ENCODE data around the gene YTHDF2. TPM values are rescaled to one million over a fixed set of nuclear protein-coding genes. Genes with fewer than 3 reads are reported as not detected.
"Not testable (repeated sequence)": the region's sequence is repeated elsewhere in the genome, so short reads cannot be mapped to it uniquely, and the experiment has no call there.

YTHDF2 gene
- polyA plus RNA-seq, 4 donors, result 39.1 to 59.0 (median 43.8) TPM

DNA sequence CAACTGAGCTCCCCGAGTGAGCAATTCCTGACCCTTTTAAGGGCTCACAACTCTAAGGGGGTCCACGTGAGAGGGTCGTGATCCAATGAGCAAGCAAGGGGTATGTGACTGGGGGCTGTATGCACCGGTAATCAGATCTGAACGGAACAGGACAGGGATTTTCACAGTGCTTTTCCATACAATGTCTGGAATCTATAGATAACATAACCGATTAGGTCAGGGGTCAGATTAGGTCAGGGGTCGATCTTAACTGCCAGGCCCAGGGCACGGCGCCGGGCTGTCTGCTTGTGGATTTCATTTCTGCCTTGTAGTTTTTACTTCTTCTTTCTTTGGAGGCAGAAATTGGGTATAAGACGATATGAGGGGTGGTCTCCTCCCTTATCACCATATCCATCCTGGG, 44.6 kb downstream of the YTHDF2 start:
- FAIRE-seq, result no peak
- DNase-seq, result no peak
- WGBS, 3 donors, result 67 to 78% (median 74%) methylated on average over 11 of the region's 11 CpGs
- Histone ChIP-seq H3K27ac (ENCODE audit: low read depth in 1 of 3, low read length in 2 of 3) (no peak overlapping the region), H3K27me3 (ENCODE audit: control insufficient read depth in 3 of 3, insufficient read depth in 3 of 3, low read length in 3 of 3) (no peaks in the 10 kb centered on the region), H3K9me3 (ENCODE audit: control insufficient read depth in 2 of 2, insufficient read depth in 1 of 2, low read depth in 1 of 2, low read length in 1 of 2) (no peaks in the 10 kb centered on the region), H3K36me3 (ENCODE audit: control insufficient read depth in 3 of 3, insufficient read depth in 2 of 3, low read depth in 1 of 3, low read length in 3 of 3) (no peaks in the 10 kb centered on the region), H3K4me3 (ENCODE audit: low read depth in 1 of 3, low read length in 3 of 3) (no peak overlapping the region), H3K4me1 (ENCODE audit: control insufficient read depth in 3 of 3, insufficient read depth in 2 of 3, low read depth in 1 of 3, low read length in 2 of 3) (no peaks in the 10 kb centered on the region)

DNA sequence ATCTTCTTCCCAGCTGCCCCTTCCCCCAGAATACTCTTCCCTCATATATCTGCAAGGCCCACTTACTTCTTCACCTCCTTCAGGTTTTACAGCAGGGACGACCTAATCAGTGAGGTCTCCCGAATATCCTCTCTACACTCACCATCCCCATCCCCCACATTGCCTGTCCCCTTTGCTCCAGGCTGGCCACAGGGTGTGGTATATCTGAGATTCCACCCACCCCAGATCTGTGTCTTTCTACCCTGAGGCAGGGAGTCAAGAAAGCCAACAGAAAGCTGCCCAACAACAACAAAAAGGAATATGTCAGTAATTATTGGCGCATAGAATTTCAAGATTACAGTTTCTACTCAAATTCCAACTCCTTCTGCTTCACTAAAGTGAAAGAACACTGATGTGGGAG, 45.3 kb downstream of the YTHDF2 start:
- 64 to 77% (median 75%) methylated on average over 3 of the region's 3 CpGs for WGBS, 3 donors
- DNase-seq (no peak), FAIRE-seq (no peak)

DNA sequence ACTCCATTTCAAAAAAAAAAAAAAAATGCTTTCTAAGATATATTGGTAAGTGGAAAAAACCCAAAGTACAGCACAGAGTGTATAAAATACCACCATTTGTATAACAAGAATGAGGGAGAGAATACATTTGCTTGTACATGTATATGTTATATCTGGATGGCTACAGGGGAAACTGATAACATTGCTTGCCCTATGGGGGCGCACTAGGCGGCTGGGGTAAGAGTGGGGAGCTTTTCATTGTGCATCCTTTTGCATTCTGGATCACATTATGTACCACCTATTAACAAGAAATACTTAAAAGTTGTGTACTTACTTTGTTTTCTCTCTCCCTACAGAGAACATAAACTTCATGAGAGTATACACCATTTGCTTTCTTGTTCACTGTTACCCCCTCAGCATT, 46.6 kb downstream of the YTHDF2 start:
- DNase-seq, result no peak
- Histone ChIP-seq H3K36me3 (ENCODE audit: control insufficient read depth in 3 of 3, insufficient read depth in 2 of 3, low read depth in 1 of 3, low read length in 3 of 3) (no peaks in the 10 kb centered on the region), H3K27me3 (ENCODE audit: control insufficient read depth in 3 of 3, insufficient read depth in 3 of 3, low read length in 3 of 3) (no peaks in the 10 kb centered on the region), H3K27ac (ENCODE audit: low read depth in 1 of 3, low read length in 2 of 3) (no peak overlapping the region), H3K9me3 (ENCODE audit: control insufficient read depth in 2 of 2, insufficient read depth in 1 of 2, low read depth in 1 of 2, low read length in 1 of 2) (no peaks in the 10 kb centered on the region), H3K4me3 (ENCODE audit: low read depth in 1 of 3, low read length in 3 of 3) (no peak overlapping the region), H3K4me1 (ENCODE audit: control insufficient read depth in 3 of 3, insufficient read depth in 2 of 3, low read depth in 1 of 3, low read length in 2 of 3) (no peaks in the 10 kb centered on the region)
- 64 to 85% (median 83%) methylated on average over 2 of the region's 2 CpGs for WGBS, 3 donors
- FAIRE-seq, result no peak

More for the DNA sequence above, 45.3 kb downstream of the YTHDF2 start:
- no peak overlapping the region for H3K27ac ChIP-seq (ENCODE audit: low read depth in 1 of 3, low read length in 2 of 3)
- H3K4me1 ChIP-seq (ENCODE audit: control insufficient read depth in 3 of 3, insufficient read depth in 2 of 3, low read depth in 1 of 3, low read length in 2 of 3), result no peaks in the 10 kb centered on the region
- H3K36me3 ChIP-seq (ENCODE audit: control insufficient read depth in 3 of 3, insufficient read depth in 2 of 3, low read depth in 1 of 3, low read length in 3 of 3), result no peaks in the 10 kb centered on the region
- no peaks in the 10 kb centered on the region for H3K27me3 ChIP-seq (ENCODE audit: control insufficient read depth in 3 of 3, insufficient read depth in 3 of 3, low read length in 3 of 3)
- H3K9me3 ChIP-seq (ENCODE audit: control insufficient read depth in 2 of 2, insufficient read depth in 1 of 2, low read depth in 1 of 2, low read length in 1 of 2), result no peaks in the 10 kb centered on the region
- no peak overlapping the region for H3K4me3 ChIP-seq (ENCODE audit: low read depth in 1 of 3, low read length in 3 of 3)

DNA sequence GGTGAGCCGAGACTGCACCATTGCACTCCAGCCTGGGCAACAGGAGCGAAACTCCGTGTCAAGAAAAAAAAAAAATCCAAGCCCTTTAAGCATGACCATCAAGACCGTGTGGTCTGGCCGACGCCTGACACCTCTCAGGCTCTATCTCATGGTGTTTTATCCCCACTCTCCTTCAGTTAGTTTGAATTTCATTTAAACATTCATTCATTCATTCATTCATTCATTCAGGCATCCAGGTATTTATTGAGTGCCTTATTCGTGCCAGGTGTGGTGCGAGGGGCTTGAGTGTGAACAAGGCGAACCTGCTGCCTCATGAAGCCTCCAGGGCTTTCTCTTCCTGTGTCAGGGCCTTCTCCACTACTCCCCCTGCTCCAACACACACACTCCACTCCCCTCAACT, 52.7 kb downstream of the YTHDF2 start:
- WGBS, 3 donors, result 89 to 94% (median 92%) methylated on average over 9 of the region's 9 CpGs
- DNase-seq, result no peak
- no peaks in the 10 kb centered on the region for H3K9me3 ChIP-seq (ENCODE audit: control insufficient read depth in 2 of 2, insufficient read depth in 1 of 2, low read depth in 1 of 2, low read length in 1 of 2)
- H3K4me1 ChIP-seq (ENCODE audit: control insufficient read depth in 3 of 3, insufficient read depth in 2 of 3, low read depth in 1 of 3, low read length in 2 of 3), result no peaks in the 10 kb centered on the region
- H3K27ac ChIP-seq (ENCODE audit: low read depth in 1 of 3, low read length in 2 of 3), result no peak overlapping the region
- no peak overlapping the region for H3K4me3 ChIP-seq (ENCODE audit: low read depth in 1 of 3, low read length in 3 of 3)
- H3K27me3 ChIP-seq (ENCODE audit: control insufficient read depth in 3 of 3, insufficient read depth in 3 of 3, low read length in 3 of 3), result no peaks in the 10 kb centered on the region
- no peaks in the 10 kb centered on the region for H3K36me3 ChIP-seq (ENCODE audit: control insufficient read depth in 3 of 3, insufficient read depth in 2 of 3, low read depth in 1 of 3, low read length in 3 of 3)
- no peak for FAIRE-seq

DNA sequence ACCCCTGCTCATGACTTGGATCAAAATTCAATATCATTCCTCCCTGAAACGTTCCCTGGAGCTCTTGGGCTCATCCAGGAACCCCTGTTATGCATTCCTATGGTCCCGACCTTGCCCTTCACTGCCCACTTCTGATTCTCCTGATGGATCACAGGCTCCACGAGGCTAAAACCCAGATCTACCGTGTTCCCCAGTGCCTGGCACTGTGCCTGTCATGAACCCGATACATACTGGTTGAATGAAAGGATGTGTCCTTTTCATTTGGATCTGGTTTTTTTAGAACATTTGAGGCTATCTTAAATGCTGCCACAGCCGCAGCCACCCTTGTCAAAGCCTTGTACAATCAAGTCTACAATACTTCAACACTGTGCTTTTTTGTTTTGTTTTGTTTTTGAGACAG, 53.1 kb downstream of the YTHDF2 start:
- Histone ChIP-seq H3K27ac (ENCODE audit: low read depth in 1 of 3, low read length in 2 of 3) (no peak overlapping the region), H3K4me3 (ENCODE audit: low read depth in 1 of 3, low read length in 3 of 3) (no peak overlapping the region), H3K36me3 (ENCODE audit: control insufficient read depth in 3 of 3, insufficient read depth in 2 of 3, low read depth in 1 of 3, low read length in 3 of 3) (no peaks in the 10 kb centered on the region), H3K9me3 (ENCODE audit: control insufficient read depth in 2 of 2, insufficient read depth in 1 of 2, low read depth in 1 of 2, low read length in 1 of 2) (no peaks in the 10 kb centered on the region), H3K27me3 (ENCODE audit: control insufficient read depth in 3 of 3, insufficient read depth in 3 of 3, low read length in 3 of 3) (no peaks in the 10 kb centered on the region), H3K4me1 (ENCODE audit: control insufficient read depth in 3 of 3, insufficient read depth in 2 of 3, low read depth in 1 of 3, low read length in 2 of 3) (no peaks in the 10 kb centered on the region)
- DNase-seq (no peak), FAIRE-seq (no peak)
- 78 to 80% (median 78%) methylated on average over 6 of the region's 6 CpGs for WGBS, 3 donors

DNA sequence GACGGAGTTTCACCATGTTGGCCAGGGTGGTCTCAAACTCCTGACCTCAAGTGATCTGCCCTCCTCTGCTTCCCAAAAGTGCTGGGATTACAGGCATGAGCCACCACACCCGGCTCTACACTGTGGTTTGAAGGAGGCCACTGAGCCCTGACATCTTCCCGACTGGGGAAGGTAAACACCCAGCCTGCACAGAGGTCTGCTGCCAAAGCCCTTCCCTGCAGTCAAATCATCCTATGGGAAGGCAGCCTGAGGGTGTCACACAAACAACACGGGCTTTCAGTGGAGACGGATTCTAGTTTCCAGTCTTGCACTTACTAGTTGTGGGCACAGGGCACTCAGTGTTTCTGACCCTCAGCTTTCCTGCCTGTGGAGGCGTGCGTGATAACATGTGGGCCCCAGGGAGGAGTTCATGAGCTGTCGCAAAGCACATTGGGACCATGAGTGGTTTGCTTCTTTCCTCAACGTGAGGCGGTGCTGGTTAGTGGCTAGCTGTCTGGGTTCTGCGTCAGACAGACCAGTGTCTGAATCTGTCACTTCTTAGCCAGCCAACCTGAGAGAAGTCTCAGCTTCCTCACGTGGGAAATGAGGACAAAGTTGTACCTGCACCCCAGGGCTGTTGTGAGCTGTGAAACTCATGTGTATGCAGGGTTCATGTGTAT, 53.8 kb downstream of the YTHDF2 start:
- no peaks in the 10 kb centered on the region for H3K27me3 ChIP-seq (ENCODE audit: control insufficient read depth in 3 of 3, insufficient read depth in 3 of 3, low read length in 3 of 3)
- FAIRE-seq (no peak), DNase-seq (no peak)
- no peaks in the 10 kb centered on the region for H3K36me3 ChIP-seq (ENCODE audit: control insufficient read depth in 3 of 3, insufficient read depth in 2 of 3, low read depth in 1 of 3, low read length in 3 of 3)
- H3K9me3 ChIP-seq (ENCODE audit: control insufficient read depth in 2 of 2, insufficient read depth in 1 of 2, low read depth in 1 of 2, low read length in 1 of 2), result no peaks in the 10 kb centered on the region
- 71 to 75% (median 75%) methylated on average over 12 of the region's 12 CpGs for WGBS, 3 donors
- no peaks in the 10 kb centered on the region for H3K4me1 ChIP-seq (ENCODE audit: control insufficient read depth in 3 of 3, insufficient read depth in 2 of 3, low read depth in 1 of 3, low read length in 2 of 3)
- no peak overlapping the region for H3K27ac ChIP-seq (ENCODE audit: low read depth in 1 of 3, low read length in 2 of 3)
- no peak overlapping the region for H3K4me3 ChIP-seq (ENCODE audit: low read depth in 1 of 3, low read length in 3 of 3)

DNA sequence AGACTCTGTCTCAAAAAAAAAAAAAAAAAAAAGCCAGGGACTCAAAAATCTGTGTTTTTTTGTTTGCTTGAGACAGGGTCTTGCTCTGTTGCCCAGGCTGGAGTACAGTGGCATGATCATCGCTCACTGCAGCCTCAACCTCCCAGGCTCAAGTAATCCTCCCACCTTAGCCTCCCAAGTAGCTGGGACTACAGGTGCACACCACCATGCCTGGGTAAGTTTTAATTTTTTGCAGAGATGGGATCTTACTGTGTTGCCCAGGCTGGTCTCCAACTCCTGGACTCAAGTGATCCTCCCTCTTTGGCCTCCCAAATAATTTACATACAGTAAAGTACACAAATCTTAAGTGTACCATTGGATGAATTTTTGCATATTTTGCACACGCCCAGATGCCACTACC, 55.2 kb downstream of the YTHDF2 start:
- not testable (repeated sequence) for H3K27ac ChIP-seq (ENCODE audit: low read depth in 1 of 3, low read length in 2 of 3); FAIRE-seq; H3K9me3 ChIP-seq (ENCODE audit: control insufficient read depth in 2 of 2, insufficient read depth in 1 of 2, low read depth in 1 of 2, low read length in 1 of 2); H3K36me3 ChIP-seq (ENCODE audit: control insufficient read depth in 3 of 3, insufficient read depth in 2 of 3, low read depth in 1 of 3, low read length in 3 of 3); H3K27me3 ChIP-seq (ENCODE audit: control insufficient read depth in 3 of 3, insufficient read depth in 3 of 3, low read length in 3 of 3); H3K4me1 ChIP-seq (ENCODE audit: control insufficient read depth in 3 of 3, insufficient read depth in 2 of 3, low read depth in 1 of 3, low read length in 2 of 3); DNase-seq; H3K4me3 ChIP-seq (ENCODE audit: low read depth in 1 of 3, low read length in 3 of 3)
- WGBS, 3 donors, result 93 to 95% (median 94%) methylated on average over 2 of the region's 2 CpGs

DNA sequence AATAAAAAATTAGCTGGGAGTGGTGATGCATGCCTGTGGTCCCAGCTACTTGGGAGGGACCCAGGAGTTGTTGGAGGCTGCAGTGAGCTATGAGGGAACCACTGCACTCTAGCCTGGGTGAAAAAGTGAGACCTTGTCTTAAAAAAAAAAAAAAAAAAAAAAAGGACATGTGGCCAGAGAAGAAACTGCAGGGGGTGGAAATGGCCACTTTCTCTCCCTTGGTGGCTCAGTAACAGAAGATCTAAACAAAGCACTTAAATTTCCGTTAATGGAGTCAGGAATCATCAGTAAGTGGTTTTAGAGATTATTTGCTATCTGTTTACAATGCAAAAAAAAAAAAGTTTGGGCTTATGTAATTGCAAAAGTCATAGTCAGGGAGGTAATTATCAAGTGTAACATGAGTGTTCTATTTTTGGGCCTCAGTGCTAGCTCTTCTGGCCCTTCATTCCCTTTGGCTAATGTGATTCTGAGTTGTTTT, 55.9 kb downstream of the YTHDF2 start:
- H3K9me3 ChIP-seq (ENCODE audit: control insufficient read depth in 2 of 2, insufficient read depth in 1 of 2, low read depth in 1 of 2, low read length in 1 of 2), result no peaks in the 10 kb centered on the region
- no peaks in the 10 kb centered on the region for H3K36me3 ChIP-seq (ENCODE audit: control insufficient read depth in 3 of 3, insufficient read depth in 2 of 3, low read depth in 1 of 3, low read length in 3 of 3)
- FAIRE-seq (no peak), DNase-seq (no peak)
- H3K27me3 ChIP-seq (ENCODE audit: control insufficient read depth in 3 of 3, insufficient read depth in 3 of 3, low read length in 3 of 3), result no peaks in the 10 kb centered on the region
- 76 to 87% (median 83%) methylated on average over 1 of the region's 1 CpG for WGBS, 3 donors
- H3K4me3 ChIP-seq (ENCODE audit: low read depth in 1 of 3, low read length in 3 of 3), result no peak overlapping the region
- no peaks in the 10 kb centered on the region for H3K4me1 ChIP-seq (ENCODE audit: control insufficient read depth in 3 of 3, insufficient read depth in 2 of 3, low read depth in 1 of 3, low read length in 2 of 3)
- H3K27ac ChIP-seq (ENCODE audit: low read depth in 1 of 3, low read length in 2 of 3), result no peak overlapping the region

DNA sequence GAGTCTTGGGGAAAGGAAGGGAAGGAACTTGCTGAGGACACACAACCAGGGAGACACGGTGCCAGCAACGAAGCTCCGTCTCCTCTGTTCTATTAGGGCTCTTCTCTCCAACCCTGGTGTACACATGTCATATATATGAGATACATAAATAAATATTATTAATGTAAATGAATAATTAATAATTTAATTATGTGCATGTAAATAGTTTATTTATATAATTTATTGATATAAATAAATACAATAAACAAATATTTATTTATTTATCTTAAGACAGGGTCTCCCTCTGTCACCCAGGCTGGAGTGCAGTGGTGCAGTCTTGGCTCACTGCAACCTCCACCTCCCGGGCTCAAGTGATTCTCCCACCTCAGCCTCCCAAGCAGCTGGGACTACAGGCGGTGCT, 57.8 kb downstream of the YTHDF2 start:
- not testable (repeated sequence) for H3K27me3 ChIP-seq (ENCODE audit: control insufficient read depth in 3 of 3, insufficient read depth in 3 of 3, low read length in 3 of 3); H3K4me1 ChIP-seq (ENCODE audit: control insufficient read depth in 3 of 3, insufficient read depth in 2 of 3, low read depth in 1 of 3, low read length in 2 of 3); H3K27ac ChIP-seq (ENCODE audit: low read depth in 1 of 3, low read length in 2 of 3); H3K36me3 ChIP-seq (ENCODE audit: control insufficient read depth in 3 of 3, insufficient read depth in 2 of 3, low read depth in 1 of 3, low read length in 3 of 3); H3K4me3 ChIP-seq (ENCODE audit: low read depth in 1 of 3, low read length in 3 of 3); FAIRE-seq; H3K9me3 ChIP-seq (ENCODE audit: control insufficient read depth in 2 of 2, insufficient read depth in 1 of 2, low read depth in 1 of 2, low read length in 1 of 2); DNase-seq
- 92 to 93% (median 93%) methylated on average over 5 of the region's 5 CpGs for WGBS, 3 donors
